ENCODE results near the gene MEGF11. TPM values are rescaled to one million over a fixed set of nuclear protein-coding genes. Genes with fewer than 3 reads are reported as not detected.

MEGF11 gene
- total RNA-seq, 1 donor from 2014 or later = 6.8 TPM

DNA sequence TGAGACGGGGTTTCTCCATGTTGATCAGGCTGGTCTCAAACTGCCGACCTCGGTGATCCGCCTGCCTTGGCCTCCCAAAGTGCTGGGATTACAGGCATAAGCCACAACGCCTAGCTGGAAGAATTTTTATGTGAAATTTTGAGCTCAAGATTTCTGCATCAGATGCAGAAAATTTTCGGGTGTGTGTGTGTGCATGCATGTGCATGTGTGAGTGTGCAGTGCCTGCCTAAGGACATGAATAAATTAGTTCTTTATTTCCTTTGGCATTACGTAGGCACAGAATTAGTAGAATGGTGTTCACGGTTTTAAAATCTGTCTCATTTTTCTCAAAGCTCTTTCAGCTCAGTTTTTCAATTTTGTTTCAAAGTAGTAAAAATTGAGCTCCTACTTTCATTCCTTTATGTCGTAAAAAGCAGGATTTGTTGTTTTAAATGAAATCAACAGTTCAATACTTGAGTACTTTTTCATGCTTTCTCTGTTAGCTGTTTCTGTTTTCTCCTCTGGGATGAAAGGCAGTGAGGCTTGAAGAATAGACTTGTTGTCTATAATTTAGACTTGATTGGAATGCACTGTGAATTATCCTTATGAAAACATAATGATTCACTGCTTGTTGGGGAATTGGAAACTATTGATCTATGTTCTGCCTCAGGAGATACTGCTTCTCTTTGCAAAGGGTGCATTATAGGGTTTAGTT, 407.6 kb downstream of the MEGF11 start:
- ATAC-seq = no peak
- DNase-seq (ENCODE audit: low spot score) = peak; percentile 13

More for the DNA sequence above, 407.6 kb downstream of the MEGF11 start:
- intact Hi-C loops (cut with DNase I) = no loop called here

Small RNAs within 50 kb of the gene (microRNA-seq; reads per million reads assigned to microRNA genes)
- not detected for gene MIR4311

Other genes starting within 250 kb of the MEGF11 start
- gene DIS3L, start 39.8 kb upstream of the MEGF11 start, total RNA-seq = 43.4 TPM
- 10.0 TPM for gene TIPIN, start 102.9 kb upstream of the MEGF11 start, total RNA-seq
- 37.2 TPM for gene MAP2K1, start 133.2 kb upstream of the MEGF11 start, total RNA-seq
- gene SNAPC5, start 244.0 kb upstream of the MEGF11 start, total RNA-seq = 20.2 TPM

Measured in sciatic nerve (tissue), 2 donors.